Hypothalamus (tissue), 51 donors: ENCODE results near the gene MAB21L4.

Source experiments
- DNase-seq, 51 donors: peaks; one replicate each; lab custom pipeline; 2025; lab: John Stamatoyannopoulos, UW

Gene MAB21L4

GRCh38 chr2:240895656-240896388, at the start of gene MAB21L4:
MAB21L4 (minus strand) TSS chr2:240896156; CDS start chr2:240895997, 159 bp downstream.
- no peak for DNase-seq

DNA sequence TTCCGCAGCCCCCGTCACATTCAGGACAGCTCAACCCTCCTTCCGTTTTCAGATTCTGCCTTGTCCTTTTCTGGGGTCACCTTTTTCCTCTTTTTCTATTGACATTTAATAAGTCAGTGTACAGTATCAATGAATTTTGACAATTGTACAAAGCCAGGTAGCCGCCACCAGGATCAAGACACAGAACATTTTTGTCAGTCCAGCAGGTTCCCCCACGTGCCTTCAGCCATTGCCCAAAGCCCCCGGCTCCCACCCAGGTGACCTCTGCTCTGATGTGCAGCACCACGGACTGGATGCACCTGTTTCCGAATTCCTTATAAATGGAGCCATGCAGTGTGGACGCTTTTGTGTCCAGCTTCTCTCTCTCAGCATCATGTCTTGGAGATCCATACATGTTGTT, 40.1 kb upstream of the MAB21L4 start:
- no peak for DNase-seq

GRCh38 chr2:240935103-240935876, 39.3 kb upstream of the MAB21L4 start:
- no peak for DNase-seq

DNA sequence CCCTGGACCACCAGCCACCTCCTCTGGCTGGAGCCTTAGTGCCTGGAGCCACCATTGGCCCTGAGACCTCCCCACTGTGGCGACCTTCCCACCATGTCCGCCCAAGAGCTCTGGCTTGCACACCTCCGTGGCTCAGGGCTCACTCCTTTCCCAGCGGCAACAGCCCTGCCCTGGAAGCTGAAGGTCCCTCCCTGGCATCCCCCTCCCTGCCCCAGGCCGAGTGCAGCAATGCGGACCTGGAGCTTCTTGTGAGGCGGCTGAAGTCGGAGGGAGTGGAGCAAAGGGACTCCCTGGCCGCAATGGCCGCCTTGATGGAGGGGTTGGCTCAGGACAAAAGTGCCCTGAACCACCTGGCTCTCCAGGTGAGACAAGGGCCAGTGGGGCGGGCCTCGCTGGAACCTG, 38.7 kb upstream of the MAB21L4 start:
- DNase-seq: no peak

GRCh38 chr2:240933966-240934700, 38.2 kb upstream of the MAB21L4 start:
- DNase-seq: no peak

DNA sequence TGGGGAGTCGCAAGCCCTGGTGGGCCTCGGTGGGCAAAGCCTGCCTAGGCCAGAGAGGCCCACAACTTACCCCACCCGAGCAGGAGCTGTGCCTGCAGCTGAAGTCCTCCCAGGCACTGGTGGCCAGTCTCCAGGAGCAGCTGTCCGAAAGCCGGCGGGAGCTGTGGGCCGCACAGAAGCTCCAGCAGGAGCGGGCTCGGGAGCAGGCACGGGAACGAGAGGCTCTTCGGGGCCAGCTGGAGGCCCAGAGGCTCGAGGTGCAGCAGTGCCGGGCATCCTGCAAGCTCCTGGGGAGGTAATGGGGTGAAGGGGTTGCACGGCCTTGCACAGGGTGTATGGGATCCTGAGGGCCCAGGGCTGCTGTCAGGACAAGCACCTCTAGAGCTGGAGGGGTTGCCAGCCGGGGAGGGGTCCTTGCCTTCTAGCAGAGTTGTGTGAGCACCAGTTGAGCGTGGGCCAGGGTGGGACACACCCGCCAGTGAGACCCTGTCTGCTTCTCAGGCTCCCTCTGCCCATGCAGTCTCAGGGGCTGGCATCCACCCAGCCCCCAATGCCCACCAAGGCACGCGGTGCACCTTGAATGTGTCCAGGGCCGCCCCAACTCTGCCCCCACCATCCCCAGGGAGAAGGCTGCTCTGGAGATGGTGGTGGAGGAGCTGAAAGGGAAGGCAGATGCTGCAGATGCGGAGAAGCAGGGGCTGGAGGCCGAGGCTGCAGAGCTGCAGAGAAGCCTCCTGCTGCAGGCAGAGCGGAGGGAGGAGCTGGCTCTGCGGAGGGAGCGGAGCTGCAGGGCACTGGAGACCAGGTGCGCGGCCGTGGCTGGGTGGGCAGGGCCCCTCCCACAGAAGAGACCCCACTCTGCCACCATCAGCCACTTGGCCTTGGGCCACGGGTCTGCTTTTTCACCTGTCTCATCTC, 37.4 kb upstream of the MAB21L4 start:
- DNase-seq: no peak

GRCh38 chr2:240932724-240933047, 36.7 kb upstream of the MAB21L4 start:
- no peak for DNase-seq

DNA sequence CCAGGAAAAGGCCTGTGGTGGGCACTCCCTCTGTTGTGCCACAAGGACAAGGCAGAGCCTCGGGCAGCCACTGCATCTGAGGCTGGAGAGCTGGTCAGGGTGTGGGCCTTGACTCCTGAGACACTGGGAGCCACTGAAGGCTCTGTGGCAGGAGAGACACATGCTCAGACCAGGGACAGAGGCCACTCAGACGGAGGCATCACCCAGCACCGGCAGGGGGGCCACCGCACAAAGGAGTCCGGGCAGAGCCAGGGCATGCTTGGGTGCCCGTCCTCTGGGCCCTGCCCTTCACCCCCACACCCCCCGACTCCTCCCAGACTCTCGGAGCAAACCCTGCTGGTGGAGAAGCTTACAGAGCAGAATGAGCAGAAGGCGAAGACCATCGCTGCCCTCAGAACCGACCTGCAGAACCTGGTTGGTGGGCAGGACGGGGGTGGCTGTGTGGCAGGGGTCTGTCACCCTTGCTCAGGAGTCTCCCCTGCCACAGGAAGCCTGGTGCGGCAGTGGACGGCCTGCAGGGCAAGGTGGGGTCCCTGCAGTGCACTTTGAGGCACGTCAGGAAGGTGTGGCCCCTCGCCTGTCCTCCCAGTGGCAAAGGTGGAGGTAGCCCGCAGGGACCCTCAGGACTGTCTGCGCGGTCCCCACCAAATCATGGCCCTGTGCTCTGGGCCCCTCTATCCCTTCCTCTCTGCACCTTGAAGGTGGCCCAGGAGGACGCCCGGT, 36.2 kb upstream of the MAB21L4 start:
- no peak for DNase-seq

- DNase-seq: no peak
These were observed 35.5 kb upstream of the MAB21L4 start for GRCh38 chr2:240931319-240931949.

GRCh38 chr2:240930631-240931318, 34.8 kb upstream of the MAB21L4 start:
- no peak for DNase-seq

GRCh38 chr2:240930096-240930630, 34.2 kb upstream of the MAB21L4 start:
- DNase-seq: no peak

DNA sequence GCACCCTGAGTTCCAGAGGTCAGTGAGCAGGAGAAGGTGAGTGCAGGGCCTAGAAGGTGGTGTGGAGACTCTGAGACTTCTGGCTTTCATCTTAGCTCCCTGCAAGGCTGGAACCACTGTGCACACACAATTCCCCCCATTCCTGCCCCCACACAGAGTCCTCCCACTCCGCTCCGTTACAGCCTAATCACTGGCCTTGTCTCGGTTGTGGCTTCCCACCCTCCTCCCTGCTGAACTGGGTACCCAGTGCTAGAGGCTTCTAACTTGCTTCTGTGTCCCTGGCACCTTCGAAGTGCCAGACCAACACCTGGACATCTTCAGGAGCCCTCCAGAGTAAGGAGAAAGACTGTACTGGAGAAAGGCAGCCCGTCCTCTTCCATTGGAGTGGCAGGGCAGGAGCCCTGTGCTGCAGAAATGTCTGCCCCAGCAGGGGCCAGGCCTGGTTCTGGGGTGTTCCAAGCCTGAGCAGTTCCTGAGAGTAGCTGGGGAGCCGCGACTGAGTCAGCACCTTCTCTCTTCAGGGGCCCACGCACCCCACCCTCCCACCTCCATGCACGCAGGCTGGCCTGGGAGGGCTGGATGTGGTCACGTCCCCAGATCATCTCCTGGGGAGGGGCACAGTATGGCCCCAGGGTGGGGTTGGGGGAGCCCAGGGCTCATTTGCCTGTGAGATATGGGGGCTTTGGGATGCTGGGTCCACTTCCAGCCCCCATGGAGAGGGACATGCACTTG, 33.6 kb upstream of the MAB21L4 start:
- no peak for DNase-seq

- DNase-seq: no peak
These were observed 32.8 kb upstream of the MAB21L4 start for GRCh38 chr2:240928476-240929363.

DNA sequence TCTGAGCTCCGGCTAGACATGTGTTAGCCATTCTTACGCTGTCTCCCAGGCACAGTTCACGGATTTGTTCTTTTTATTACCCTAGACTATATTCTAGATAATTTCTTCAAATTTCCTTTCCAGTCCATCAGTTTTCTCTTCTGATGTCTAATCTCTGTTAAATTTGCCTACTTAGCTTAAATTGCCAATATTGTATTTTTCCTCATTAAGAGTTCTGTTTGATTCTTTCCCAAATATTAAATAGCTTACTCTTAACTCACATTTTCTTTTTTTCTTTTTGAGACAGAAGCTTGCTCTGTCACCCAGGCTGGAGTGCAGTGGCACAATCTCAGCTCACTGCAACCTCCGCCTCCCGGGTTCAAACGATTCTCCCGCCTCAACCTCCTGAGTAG, 31.4 kb upstream of the MAB21L4 start:
- DNase-seq: no peak

- no peak for DNase-seq
These were observed 30.8 kb upstream of the MAB21L4 start for GRCh38 chr2:240926516-240927389.
